ENCODE results near the gene MIPEP.
"Not testable (repeated sequence)": the region's sequence is repeated elsewhere in the genome, so short reads cannot be mapped to it uniquely, and the experiment has no call there.

Gene MIPEP

DNA sequence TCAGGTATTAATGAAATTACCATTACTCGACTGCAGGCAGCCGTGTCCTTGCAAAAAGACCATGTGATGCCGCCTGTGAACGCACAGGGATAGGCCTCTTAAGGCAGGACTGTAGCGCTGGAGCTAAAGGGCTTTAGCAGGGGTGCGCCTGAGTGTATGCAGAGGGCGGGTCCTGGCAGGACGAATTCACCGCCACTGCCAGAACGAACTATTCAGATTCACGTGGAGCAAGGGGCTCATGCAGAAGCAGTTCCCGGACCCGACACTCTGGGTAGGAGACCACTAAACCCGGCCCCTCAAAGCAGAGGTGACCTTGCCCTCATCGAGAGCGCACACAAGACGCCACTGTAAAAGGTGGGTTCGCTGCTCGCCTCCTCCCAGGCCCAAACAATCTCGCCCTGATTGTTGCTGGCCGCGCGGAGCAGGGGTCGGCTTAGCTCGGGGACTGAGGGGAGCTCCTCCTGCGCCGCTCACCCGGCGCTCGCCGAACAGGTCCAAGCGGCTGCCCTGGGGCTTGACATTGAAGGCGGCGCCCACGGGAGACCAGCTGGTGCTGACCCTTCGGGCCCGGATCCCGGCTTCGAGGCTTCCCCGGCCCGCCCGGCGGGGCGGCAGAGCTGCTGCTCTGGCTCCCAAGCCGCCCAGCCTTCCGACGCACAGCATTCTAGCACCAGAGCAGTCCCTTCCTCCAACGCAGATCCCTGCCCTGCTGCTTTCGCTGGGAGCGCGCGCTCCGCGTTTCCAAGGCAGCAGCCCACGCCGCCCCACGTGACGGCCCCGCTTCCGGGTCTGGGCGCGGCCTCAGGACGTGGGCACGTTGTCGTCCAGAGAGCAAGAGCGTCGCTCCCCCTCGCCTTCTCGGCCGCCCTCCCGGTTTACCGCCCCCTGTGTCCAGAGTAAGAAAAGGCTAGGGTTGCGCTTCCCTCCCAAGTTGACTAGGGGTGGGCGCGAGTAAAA is at the start of gene MIPEP:
TSS of gene MIPEP (minus strand) at position 743 of the 957 bp plus-strand sequence. CDS start at position 663, 80 bp downstream.
- peak; percentile 97 for DNase-seq

DNA sequence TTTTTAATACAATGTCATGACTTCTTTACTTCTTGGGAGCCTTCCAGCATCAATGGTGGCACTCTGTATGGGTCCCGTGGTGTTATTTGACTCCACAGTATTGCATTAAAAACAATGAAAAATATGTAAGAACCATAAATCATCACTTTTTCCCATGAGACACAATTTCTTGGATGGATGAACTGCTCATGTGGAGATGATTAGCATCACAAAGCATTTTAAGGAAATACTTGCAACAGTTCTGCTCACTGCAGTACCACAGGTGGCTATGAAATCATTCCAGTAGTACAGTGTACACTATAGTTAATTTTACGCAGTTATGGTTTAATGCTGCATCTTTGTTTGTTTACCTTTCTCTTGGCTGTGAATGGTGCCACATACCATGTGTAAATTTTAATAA is 45.3 kb upstream of the MIPEP start:
- no peak for DNase-seq

DNA sequence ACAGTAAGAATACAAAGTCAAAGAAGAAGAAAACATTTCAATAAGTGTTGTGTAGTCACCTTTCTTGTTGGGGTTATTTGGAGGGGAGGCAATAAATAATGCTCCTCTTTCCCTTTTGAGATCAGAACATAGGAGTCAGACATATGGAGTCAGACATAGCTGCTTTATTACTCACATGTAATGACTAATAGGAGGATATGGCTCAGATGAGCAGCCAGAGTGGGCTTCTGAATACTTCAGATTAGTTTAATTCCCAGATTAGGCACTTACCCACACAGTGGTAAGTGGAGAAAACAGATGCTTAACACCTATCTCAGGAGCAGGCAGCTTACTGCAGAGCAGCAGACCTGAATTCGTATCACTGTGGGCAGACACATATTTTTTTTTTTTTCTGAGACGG is 39.8 kb upstream of the MIPEP start:
- DNase-seq = no peak

DNA sequence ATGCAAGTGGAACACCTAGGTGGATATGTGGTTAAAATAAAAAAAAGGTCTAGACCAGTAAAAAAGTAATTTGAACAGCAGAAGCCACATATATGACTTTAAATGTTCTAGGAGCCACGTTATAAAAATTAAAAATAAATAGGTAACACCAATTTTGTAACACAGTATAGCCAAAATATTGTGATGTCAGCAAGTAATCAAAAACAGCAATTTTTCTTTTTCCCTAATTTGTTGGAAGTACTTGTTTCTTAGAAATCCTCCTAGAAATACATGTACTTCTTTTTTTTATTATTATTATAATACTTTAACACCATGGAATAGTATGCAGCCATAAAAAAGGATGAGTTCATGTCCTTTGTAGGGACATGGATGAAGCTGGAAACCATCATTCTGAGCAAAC is 33.8 kb upstream of the MIPEP start:
- no peak for DNase-seq

DNA sequence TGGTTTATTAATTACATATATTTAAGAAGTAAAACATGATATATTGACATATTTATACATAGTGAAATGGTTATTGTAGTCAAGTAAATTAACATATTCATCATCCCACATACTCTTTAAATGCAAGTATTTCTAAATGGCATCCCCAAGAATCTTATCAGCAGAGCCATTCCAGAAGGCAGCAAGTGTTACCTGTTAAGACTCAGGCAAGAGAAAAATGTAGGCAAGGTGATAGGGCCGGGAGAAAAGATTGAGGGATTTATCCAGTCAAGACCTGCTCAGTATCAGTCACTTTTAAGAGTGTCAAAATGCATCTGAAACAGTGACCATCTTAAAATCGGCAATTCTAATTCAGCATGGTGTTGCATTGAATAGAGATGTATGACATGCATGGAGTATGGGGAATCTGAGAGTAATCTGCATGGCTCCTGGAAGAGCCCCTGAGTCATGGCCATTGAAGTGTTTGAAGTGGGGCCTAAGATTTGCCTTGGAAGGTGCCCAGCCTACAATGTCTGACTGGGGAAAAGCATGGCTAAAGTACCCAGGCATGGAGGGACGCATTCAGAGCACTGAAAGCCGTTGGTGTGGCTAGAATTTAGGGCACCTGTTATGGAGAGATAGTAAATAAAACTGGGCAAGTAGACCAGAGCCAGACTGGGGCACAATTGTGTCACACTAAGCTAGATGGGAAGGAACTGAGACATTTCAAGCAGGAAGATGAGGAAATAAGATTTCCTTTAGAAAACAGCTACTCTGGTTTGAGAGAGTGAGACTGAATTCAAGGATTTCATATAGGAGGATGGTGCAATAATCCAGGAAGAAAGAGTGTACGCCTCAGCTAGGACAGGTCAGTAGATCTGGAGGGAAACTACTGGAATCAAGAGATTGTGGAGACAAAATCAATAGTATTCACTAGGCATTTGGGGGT is 33.1 kb upstream of the MIPEP start:
- no peak for DNase-seq

DNA sequence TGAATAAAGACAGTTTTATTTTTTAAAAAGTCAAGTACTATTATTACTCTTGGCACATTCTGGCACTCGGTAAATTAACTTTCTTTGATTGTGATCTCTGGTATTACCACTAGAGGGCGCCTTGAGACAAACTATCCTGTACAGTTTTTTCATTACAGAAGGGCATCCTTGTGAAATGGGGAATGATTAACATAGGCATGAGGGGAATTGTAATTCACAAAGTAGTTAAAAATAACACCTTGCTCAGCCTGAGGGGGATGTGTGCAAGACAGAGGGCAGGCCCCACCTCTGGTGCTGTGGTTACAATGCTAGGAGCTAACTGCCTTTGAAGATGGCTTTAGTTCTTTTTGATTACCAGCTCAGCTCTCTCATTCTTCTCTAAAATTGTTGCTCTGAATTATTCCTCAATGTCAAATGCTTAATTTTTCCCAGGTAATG is 32.3 kb upstream of the MIPEP start:
- DNase-seq = peak; percentile 56

DNA sequence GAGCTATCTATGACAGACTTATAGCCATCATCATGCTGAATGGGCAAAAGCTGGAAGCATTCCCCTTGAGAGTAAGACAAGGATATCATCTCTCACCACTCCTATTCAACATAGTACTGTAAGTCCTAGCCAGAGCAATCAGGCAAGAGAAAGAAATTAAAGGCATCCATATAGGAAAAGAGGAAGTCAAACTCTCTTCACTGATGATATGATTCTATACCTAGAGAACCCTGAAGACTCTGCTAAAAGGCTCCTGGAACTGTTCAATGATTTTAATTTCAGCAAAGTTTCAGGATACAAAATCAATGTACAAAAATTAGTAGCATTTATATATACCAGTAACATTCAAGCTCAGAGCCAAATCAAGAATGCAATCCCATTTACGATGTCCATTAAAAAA is 29.8 kb upstream of the MIPEP start:
- DNase-seq = no peak

DNA sequence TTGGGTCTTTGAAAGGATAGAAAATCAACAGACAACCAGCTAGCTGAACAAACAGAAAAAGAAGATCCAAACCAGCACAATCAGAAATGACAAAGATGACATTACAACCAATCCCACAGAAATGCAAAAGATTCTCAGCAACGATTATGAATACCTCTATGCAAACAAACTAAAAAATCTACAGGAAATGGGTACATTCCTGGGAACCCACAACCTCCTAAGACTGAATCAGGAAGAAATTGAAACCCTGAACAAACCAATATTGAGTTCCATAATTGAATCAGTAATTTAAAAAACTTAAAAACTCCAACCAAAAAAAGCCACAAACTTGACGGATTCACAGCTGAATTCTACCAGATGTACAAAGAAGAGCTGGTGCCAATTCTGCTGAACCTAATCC is 29.0 kb upstream of the MIPEP start:
- DNase-seq = no peak

DNA sequence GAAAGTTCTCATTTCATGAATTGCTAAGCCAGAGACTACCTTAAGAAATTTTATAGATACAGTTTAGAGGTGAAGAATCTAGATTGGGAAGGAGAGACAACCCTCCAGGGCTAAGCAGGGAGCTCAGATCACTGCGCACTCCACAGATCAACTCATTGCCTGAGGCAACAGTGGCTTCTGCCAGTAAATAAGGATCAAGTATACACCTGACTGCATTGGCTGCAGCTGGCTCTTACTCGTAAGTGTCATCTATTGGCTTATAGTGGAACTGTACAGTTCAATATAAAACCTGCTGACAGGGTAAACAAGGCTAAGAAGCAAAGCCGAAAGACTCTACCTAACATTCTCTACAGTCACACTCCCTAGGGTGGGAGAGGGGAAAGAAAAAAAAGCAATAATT is 26.1 kb upstream of the MIPEP start:
- no peak for DNase-seq

DNA sequence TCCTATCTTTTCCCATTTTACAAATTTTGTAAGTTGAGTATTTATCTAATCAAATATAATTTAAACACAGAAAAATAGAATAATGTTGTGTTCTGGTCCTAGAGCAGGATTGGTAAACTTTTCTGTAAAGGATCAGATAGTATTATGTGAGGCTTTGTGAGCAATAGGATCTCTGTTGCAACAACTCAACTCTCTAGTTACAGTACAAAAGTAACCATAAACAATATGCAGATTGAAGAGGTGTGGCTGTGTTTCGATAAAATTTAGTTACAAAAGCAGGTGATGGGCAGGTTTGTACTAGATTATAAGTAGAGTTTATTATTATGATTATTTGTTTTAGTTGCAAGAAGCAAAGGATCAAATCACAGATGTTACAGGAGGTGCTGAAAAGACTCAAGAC is 23.3 kb upstream of the MIPEP start:
- DNase-seq = no peak

DNA sequence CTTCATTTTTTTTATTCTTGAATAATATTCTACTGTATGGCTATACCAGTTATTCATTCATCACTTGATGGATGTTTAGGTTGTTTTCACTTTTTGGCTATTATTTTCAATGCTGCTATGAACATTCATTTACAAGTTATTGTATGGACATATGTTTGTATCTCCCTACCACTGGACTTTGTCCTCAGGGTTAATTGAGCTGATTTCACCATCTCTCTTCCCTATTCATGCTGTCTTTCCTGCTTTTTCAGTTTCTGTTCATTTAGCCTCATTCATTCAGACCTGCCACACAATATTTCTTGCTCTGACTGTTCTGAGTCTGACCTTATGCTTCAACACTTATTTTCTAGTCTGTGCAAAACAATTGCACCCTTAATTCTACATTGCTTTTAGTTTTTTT is 20.4 kb upstream of the MIPEP start:
- DNase-seq = no peak

DNA sequence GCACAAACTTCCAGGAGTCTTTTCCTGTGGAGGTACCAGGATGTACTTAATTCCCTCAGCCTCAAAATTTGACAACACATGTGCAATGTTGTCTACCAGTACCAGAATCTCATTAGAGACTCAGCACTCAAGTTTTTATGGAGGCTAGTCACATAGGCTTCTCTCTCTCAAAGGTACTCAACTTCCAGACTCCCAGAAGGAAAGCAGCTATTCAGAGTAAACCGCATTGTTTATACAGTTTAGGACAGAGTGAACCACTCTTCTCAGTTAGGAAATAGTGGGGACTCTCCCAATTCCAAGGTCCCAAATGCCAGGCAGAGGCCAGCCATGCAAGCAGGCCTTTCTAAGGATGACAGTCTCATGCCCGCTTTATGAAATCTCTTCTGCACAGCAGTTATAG is 16.6 kb upstream of the MIPEP start:
- no peak for DNase-seq

DNA sequence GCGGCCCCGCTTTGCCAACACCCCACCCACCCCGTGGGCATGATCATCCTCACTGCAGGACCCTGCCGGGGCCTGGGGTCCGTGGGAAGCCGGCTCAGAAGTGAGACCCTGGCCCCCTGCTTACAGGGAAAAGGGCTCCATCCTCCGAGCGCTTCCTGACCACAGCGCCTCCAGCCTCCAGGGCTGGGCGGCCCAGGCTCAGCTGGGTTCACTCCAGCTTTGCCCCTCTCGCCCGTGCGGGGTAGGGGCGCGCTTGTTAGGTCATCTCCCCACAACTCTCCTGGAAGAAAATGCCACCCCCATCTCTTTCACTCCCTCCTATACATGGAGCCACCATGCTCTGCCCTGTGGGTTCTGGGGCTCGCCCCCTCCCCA is 14.7 kb upstream of the MIPEP start:
- DNase-seq = no peak

DNA sequence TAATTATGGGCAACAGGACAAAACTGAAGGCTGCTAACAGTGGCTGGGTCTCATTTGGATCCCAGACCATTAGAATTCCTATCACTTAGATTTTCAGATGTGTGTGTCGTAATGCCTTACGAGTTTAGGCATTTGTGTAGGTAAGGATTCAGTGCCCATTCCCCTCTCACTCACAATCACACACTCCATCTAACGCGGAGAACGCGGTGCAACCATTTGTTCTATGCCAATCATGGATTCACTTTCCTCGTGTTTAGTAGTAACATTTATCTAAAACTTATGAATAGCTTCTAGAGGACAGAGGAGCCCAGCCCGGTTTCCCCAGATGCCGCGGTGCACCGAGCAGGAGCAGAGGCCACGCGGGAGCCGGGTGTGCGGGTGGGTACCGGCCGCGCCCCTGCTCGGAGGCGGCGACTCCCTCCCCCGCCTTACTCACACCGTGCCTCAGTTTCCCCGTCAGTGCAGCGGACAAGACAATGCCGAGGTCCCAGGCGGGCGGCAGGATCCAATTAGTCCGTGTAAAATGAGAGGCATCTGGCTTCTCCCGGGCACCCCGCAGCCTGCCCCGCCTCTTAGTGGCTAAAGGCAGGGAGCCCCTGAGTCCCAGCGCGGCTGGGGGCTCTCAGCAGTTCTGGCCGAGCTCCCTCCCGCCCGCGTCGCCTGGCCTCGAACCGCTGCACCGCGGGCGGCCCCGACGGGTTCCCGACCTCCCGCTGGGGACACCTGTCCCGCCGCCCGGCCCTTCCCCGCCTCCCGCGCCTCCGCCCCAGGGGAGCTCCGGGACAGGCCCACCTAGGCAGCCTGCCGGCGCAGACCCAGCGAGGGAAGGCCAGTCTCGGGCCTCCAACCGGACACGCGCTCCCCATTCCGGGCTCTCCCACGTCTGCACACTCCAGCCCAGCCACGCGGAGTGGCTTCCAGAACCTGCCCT is 14.0 kb upstream of the MIPEP start:
- peak; percentile 51 for DNase-seq

DNA sequence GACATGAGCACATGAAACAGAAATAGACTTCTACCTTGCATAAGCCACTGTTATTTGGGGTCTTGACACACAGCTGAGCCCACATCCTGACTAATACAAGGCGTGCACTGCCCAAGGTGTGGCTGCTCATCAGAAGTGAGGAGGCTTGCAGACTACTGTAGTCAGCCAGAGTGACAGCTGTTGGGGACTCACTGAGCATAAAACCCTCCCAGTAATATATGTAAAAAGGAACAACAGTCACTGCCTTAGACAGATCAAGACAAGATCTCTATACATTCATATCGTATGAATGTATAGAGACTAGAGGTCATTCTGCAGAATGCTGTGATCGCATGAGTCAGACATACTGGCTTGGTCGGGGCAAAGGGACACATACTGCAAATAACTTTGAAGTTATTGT is 12.2 kb upstream of the MIPEP start:
- DNase-seq = no peak

DNA sequence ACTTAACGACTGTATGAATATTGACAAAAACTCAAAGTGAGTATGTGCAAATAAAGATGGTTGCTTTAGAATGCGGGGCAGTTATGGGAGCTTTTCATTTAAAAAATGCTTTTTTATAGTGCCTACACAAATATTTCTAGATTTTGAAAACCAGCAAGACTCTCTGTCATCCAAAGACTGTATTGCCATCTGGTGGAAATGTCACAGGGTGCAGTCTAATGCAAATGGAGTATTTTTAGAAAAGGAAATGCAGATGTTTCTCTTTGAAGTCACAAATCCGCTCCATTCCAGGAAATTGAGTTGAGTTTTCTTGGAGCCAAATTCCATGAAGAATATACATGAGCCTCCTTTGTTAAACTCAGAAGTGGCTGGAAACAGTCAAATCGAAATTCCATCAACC is 10.4 kb upstream of the MIPEP start:
- DNase-seq = peak; percentile 47

DNA sequence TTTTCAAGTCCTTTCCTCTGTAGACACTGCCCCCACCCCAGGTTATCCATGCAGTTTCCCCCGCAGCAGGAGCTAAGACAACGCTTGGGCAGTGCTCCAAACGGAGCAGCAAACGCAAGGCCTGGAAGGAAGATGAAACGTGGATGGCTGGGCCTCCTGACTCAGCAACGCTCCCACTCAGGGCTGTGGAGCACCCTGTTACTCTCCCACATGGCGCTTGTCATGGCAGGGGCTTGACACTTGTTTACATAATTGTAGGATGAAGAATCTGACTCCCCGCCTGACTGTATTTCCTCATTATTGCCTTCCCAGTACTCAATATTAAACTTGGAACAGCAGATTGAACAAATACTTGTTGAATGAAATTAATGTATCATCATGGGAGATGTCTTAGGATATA is 8.9 kb upstream of the MIPEP start:
- DNase-seq = no peak

DNA sequence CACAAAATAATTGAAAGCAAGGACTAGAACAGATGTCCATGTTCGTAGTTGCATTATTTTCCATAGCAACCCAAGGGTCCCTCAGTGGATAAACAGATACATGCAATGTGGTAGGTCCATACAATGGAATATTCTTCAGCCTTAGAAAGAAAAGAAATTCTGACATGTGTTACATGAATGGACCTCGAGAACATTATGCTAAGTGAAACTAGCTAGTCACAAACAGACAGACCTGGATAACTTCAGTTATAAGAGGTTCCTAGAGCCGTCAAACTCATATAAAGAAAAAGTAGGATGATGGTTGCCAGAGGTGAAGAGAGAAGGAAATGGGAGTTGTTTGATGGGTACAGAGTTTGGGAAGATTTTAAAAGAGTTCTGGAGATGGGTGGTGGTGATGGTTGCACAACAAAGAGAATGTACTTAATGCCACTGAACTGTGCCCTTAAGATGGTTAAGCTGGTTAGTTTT is 8.3 kb upstream of the MIPEP start, which contains the start of gene C1QTNF9B:
TSS of gene C1QTNF9B (minus strand) at position 51 of the 468 bp plus-strand sequence.
- DNase-seq = not testable (repeated sequence)

DNA sequence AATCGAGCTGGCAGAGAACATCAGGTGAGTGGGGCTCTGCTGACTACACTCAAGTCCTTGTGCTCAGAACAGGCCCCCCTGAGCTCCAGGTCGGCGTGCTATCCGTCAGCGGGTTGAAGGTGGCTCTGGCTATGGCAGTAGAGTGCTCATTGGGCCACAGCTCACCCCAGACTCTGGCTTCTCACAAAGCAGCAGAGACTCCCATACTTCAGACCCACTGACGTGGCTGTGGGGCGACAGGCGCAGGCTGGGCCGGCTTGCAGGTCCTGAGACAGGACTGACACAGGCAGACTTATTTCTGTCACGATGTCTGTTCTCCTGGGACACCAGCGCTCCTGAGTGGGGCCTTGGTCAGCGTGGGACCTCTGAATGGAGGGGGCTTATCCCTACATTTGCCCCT is 5.5 kb upstream of the MIPEP start:
- not testable (repeated sequence) for DNase-seq

DNA sequence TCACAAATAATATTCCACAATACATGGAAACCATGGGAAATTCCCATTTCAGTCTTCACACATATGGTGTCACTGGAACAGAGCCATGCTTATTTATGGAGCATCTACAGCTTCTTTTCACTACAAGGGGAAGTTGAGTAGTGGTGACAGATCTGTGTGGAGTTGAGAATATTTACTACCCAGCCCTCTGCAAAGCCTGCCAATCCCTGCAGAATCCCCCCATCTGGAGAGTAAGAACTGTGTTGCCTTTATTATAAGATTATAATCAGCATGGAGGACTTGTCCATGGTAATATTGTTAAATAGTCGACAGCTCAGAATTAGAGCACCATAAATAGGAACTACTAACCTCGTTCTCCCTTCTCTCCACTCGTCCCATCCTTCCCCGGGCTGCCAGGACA is 4.6 kb upstream of the MIPEP start:
- not testable (repeated sequence) for DNase-seq

DNA sequence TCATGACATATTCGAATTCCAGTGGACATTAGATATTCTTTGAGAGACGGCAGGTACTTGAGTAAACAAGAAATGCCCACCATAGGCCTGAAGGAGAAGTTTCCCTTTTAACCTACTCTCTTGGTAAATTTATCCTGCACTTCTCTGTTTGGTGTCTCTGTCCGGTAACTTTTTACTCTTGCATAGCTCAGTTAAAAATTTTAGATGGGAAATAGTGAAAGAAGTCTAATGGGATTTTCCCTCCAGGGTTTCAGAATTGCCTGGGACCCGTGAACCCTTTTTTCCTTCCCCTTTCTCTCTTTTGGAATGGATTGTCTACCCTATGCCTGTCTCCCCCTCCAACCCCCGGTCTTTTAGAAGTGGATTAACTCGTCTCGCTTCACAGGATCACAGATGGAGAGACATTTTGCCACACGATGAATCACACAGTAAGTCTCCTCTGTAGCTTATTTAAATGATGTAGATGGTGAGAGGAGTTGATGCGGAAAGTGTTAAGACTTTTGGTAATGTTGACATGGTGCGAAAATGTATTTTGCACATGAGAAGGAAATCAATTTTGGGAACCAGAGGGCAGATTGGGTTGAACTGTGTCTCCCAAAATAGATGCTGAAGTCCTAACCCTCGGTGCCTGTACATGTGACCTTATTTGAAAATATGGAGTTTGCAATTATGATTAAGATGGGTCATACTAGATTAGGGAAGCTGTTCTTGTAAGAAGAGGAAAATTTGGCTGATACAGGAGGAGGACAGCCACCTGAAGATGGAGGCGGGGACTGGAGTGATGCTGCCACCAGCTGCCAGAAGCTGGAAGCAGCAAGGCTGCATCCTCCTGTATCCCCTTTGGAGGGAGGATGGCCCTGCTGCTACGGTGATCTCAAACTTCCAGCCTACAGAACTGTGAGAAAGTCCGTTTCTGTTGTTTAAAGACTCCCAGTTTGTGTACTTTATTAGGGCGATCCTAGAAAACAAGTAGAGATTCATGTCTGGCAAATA is 711 bp upstream of the MIPEP start:
- DNase-seq = peak; percentile 23

All from retina (tissue), 1 donor.